Fibroblast of lung (primary cell): ENCODE data around the gene PADI2. TPM values are rescaled to one million over a fixed set of nuclear protein-coding genes. Genes with fewer than 3 reads are reported as not detected.
A peak's percentile ranks its signal among the peaks of the same experiment; 100 is the strongest.

Source experiments
- DNase-seq, 2 donors: peaks; one replicate each; pipeline versions ENCODE4 v3.0.0 to v3.0.0-alpha.2; 2010; ENCODE audit warnings: low read depth in 2 of 2
- H2AFZ ChIP-seq: 2 replicates; pipeline ENCODE4 v1.5.1; 2012; ENCODE audit warnings: low read length, control low read depth, inconsistent platforms
- H3K27ac ChIP-seq: 2 replicates; pipeline ENCODE4 v1.5.1; 2011; ENCODE audit warnings: low read length, control low read depth; ENCODE audit not compliant: insufficient read depth
- H3K27me3 ChIP-seq: 2 replicates; pipeline ENCODE4 v1.5.1; 2011; ENCODE audit warnings: mild to moderate bottlenecking, low read length; ENCODE audit not compliant: control insufficient read depth, insufficient read depth
- H3K36me3 ChIP-seq: 2 replicates; pipeline ENCODE4 v1.5.1; 2011; ENCODE audit warnings: low read length; ENCODE audit not compliant: control insufficient read depth, insufficient read depth
- H3K4me1 ChIP-seq: 2 replicates; pipeline ENCODE4 v1.5.1; 2011; ENCODE audit warnings: low read length; ENCODE audit not compliant: control insufficient read depth, insufficient read depth; ENCODE audit errors: extremely low read depth
- H3K4me2 ChIP-seq: 2 replicates; pipeline ENCODE4 v1.5.1; 2011; ENCODE audit warnings: low read length, control low read depth; ENCODE audit not compliant: insufficient read depth; ENCODE audit errors: extremely low read depth
- H3K4me3 ChIP-seq, 4 experiments: fragments of 200-600 bp in 1 of 4; sonication (generic) in 1 of 4; replicated peaks in 1 of 4; 2 replicates each; pipeline ENCODE4 v1.5.1; 2011 to 2016; ENCODE audit warnings: low read length in 4 of 4, low read depth in 3 of 4, mild to moderate bottlenecking in 3 of 4, control low read depth in 2 of 4, inconsistent platforms in 1 of 4, mixed read lengths in 1 of 4; ENCODE audit not compliant: insufficient read depth in 1 of 4; ENCODE audit errors: control extremely low read depth in 1 of 4
- H3K79me2 ChIP-seq: 2 replicates; pipeline ENCODE4 v1.5.1; 2012; ENCODE audit warnings: mild to moderate bottlenecking, low read length, inconsistent platforms; ENCODE audit not compliant: control insufficient read depth, insufficient read depth
- H3K9ac ChIP-seq: 2 replicates; pipeline ENCODE4 v1.5.1; 2011; ENCODE audit warnings: mild to moderate bottlenecking, low read length, control low read depth; ENCODE audit not compliant: insufficient read depth
- H3K9me3 ChIP-seq: 2 replicates; pipeline ENCODE4 v1.5.1; 2012; ENCODE audit warnings: low read depth, low read length; ENCODE audit not compliant: control insufficient read depth, insufficient read depth
- H4K20me1 ChIP-seq: 2 replicates; pipeline ENCODE4 v1.5.1; 2011; ENCODE audit warnings: low read length; ENCODE audit not compliant: control insufficient read depth, insufficient read depth; ENCODE audit errors: extremely low read depth
- EZH2 ChIP-seq: IDR thresholded peaks from 2 replicates; pipeline ENCODE4 v1.5.1; 2012; ENCODE audit warnings: low read length, control low read depth, mild to moderate bottlenecking; ENCODE audit errors: missing control alignments
- polyA plus RNA-seq, 2 donors: library from polyadenylated mRNA; depleted of rRNA in 1 of 2; stranded (reverse) in 1 of 2; unstranded in 1 of 2; fragments of >200 nt; gene quantifications; 2 replicates each; pipeline ENCODE4 v1.2.1, GENCODE V29; 2011 to 2012; ENCODE audit warnings: missing spikeins in 1 of 2
- total RNA-seq: library from RNA; depleted of rRNA; stranded (reverse); fragments of >200 nt; gene quantifications from 2 replicates; pipeline ENCODE4 v1.2.1, GENCODE V29; 2014
- TF ChIP-seq, protein P1 (sequence below), 2 donors: IDR thresholded peaks in 1 of 2; conservative IDR thresholded peaks in 1 of 2; 1 replicate in 1 of 2; 2 replicates in 1 of 2; pipeline ENCODE4 v1.5.1; 2011 to 2012; ENCODE audit warnings: low read length in 2 of 2, control low read depth in 1 of 2, inconsistent platforms in 1 of 2, low read depth in 1 of 2, mild to moderate bottlenecking in 1 of 2

Gene PADI2
- total and polyA plus RNA-seq, 2 donors (not counting 1 experiment from before 2014, with no cell fraction given), result 0.03 TPM; not detected in 1

DNA sequence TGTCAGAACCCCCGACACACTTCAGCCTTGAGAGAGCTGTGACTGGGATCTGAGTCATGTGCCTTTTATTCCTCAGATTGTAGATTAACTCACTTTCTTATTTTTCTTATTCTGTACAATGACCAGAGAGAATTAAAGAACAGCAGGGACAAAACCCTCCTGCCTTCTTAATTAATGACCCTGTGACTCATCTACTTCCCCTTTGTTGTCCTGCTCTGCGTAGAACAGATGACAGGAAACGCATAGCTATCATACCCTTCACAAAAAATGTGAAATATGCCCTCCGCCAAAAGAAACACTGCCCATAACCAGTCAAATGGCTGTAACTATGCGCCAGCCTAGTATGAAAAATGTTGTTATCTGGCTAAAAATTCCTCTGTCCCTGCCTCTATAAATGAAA, 9.1 kb upstream of the PADI2 start:
- Histone ChIP-seq H3K79me2 (no peaks in the 10 kb centered on the region), H3K9ac (no peak overlapping the region), H2AFZ (no peak overlapping the region), H3K27ac (peak overlapping the region; percentile 26), H3K4me2 (peak overlapping the region; percentile 2), H3K9me3 (no peaks in the 10 kb centered on the region), H3K4me3 (no peak overlapping the region), H3K36me3 (no peaks in the 10 kb centered on the region), H3K27me3 (no peaks in the 10 kb centered on the region), H4K20me1 (no peaks in the 10 kb centered on the region), H3K4me1 (peaks cover 7% of the 10 kb centered on the region)
- peak; percentile 79 to 99 for DNase-seq
- TF ChIP-seq, protein P1, sequence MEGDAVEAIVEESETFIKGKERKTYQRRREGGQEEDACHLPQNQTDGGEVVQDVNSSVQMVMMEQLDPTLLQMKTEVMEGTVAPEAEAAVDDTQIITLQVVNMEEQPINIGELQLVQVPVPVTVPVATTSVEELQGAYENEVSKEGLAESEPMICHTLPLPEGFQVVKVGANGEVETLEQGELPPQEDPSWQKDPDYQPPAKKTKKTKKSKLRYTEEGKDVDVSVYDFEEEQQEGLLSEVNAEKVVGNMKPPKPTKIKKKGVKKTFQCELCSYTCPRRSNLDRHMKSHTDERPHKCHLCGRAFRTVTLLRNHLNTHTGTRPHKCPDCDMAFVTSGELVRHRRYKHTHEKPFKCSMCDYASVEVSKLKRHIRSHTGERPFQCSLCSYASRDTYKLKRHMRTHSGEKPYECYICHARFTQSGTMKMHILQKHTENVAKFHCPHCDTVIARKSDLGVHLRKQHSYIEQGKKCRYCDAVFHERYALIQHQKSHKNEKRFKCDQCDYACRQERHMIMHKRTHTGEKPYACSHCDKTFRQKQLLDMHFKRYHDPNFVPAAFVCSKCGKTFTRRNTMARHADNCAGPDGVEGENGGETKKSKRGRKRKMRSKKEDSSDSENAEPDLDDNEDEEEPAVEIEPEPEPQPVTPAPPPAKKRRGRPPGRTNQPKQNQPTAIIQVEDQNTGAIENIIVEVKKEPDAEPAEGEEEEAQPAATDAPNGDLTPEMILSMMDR (conservative IDR thresholded peaks at IDR 0.05 in 1 of 2, IDR thresholded peaks at IDR 0.05 in 1 of 2; ENCODE audit: low read depth in 1 of 2, low read length in 2 of 2), result no peak
- TF ChIP-seq EZH2, result no peak

DNA sequence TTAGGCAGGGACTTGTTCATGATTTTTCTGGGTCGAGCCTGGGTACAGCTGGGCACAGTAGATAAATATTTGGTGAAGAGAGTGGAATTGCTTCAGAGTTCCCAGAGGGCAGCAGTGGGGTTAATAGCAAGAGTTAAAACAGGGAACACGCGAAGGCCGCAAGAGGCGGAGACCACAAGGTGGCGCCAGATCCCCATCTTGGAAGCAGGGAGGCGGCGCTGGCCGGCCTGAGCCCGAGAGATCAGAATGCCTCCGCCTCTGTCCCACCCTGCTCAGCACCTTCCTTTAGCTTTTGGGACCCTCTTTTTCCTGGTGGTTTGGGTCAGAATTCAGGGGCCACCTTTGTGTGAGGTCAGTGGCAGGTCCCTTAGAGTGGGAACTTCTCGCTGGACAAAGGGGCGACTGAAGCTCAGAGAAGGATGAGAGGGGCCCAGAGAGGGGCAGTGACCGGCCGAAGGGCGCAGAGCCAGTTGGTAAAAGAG, 6.5 kb upstream of the PADI2 start:
- H3K4me3 ChIP-seq, result no peak overlapping the region

DNA sequence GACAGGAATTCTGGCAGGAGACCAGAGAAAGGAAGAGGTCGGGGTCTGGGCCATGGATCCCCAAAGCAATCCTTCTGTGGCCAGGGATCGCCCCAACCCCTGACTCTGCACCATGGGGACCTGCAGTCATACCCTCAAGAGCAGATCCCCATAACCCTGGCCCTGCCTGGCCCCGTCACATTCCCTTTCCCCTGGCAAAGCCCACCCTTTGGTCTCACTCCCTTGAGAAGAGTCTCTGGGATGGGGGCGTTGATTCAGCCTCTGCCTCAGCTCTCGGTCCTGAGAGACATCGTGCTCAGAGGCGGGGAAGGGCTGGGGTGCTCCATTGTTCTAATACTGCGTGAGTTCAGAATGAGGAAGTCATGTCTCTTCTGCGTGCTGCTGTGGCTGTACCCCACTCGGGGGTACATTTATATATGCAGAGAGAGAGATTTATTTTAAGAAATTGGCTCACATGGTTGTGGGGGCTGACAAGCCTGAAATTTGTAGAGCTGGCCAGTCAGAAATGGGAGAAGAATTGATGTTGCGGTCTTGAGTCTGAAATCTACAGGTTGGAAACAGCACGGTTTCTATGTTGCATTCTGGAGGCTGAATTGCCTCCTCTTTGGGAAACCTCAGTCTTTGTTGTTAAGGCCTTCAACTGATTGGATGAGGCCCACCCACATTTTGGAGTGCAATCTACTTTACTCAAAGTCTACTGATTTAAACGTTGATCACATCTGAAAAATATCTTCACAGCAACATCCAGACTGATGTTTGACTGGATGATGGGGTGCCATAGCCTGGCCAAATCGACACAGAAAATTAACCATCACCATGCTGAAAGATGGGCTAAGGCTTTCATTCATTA, 4.2 kb upstream of the PADI2 start:
- no peaks in the 10 kb centered on the region for H4K20me1 ChIP-seq
- H3K36me3 ChIP-seq, result no peaks in the 10 kb centered on the region
- H3K4me2 ChIP-seq, result no peak overlapping the region
- TF ChIP-seq, protein P1 (conservative IDR thresholded peaks at IDR 0.05 in 1 of 2, IDR thresholded peaks at IDR 0.05 in 1 of 2; ENCODE audit: low read depth in 1 of 2, low read length in 2 of 2), result no peak
- no peak for TF ChIP-seq EZH2
- H3K4me3 ChIP-seq, result no peak overlapping the region
- H3K4me1 ChIP-seq, result peaks cover 10% of the 10 kb centered on the region
- no peak overlapping the region for H3K9ac ChIP-seq
- no peak overlapping the region for H3K27ac ChIP-seq
- DNase-seq, result no peak
- peaks cover 9% of the 10 kb centered on the region for H3K27me3 ChIP-seq
- H3K9me3 ChIP-seq, result no peaks in the 10 kb centered on the region
- H3K79me2 ChIP-seq, result no peaks in the 10 kb centered on the region
- no peak overlapping the region for H2AFZ ChIP-seq

More for the DNA sequence above, 6.5 kb upstream of the PADI2 start:
- Histone ChIP-seq H4K20me1 (no peaks in the 10 kb centered on the region), H3K4me1 (peaks cover 7% of the 10 kb centered on the region), H3K79me2 (no peaks in the 10 kb centered on the region), H3K27me3 (no peaks in the 10 kb centered on the region), H3K4me2 (no peak overlapping the region), H3K36me3 (no peaks in the 10 kb centered on the region), H3K9me3 (no peaks in the 10 kb centered on the region), H3K27ac (no peak overlapping the region), H3K9ac (no peak overlapping the region), H2AFZ (no peak overlapping the region)
- peak; percentile 65 to 76 for DNase-seq
- TF ChIP-seq EZH2, result no peak
- TF ChIP-seq, protein P1 (conservative IDR thresholded peaks at IDR 0.05 in 1 of 2, IDR thresholded peaks at IDR 0.05 in 1 of 2; ENCODE audit: low read depth in 1 of 2, low read length in 2 of 2), result peak; percentile 89 to 91
